Neuronal stem cell (in vitro differentiated cells): Measurements from ENCODE around the gene ZNRF1.
A peak's percentile ranks its signal among the peaks of the same experiment; 100 is the strongest.

Experiments
- DNase-seq: peaks from one replicate; pipeline ENCODE4 v3.0.0-alpha.2; 2013; ENCODE audit warnings: low spot score
- H2AFZ ChIP-seq: one replicate; pipeline ENCODE4 v1.6.1; 2013; ENCODE audit warnings: mild to moderate bottlenecking, low read length, inconsistent platforms
- H2AK5ac ChIP-seq: 2 replicates; pipeline ENCODE4 v1.6.1; 2013; ENCODE audit warnings: low read depth, mild to moderate bottlenecking, inconsistent platforms, low read length, moderate library complexity, mixed read lengths
- H2BK120ac ChIP-seq: 2 replicates; pipeline ENCODE4 v1.6.1; 2013; ENCODE audit warnings: low read depth, mild to moderate bottlenecking, inconsistent platforms, low read length, moderate library complexity, mixed read lengths
- H2BK12ac ChIP-seq: one replicate; pipeline ENCODE4 v1.6.1; 2013; ENCODE audit warnings: low read length, inconsistent platforms
- H2BK15ac ChIP-seq: 2 replicates; pipeline ENCODE4 v1.6.1; 2013; ENCODE audit warnings: mild to moderate bottlenecking, low read length, inconsistent platforms, mixed read lengths
- H2BK5ac ChIP-seq: one replicate; pipeline ENCODE4 v1.6.1; 2013; ENCODE audit warnings: inconsistent platforms, mild to moderate bottlenecking, low read length, moderate library complexity
- H3K14ac ChIP-seq: one replicate; pipeline ENCODE4 v1.6.1; 2013; ENCODE audit warnings: low read length, inconsistent platforms
- H3K18ac ChIP-seq: 2 replicates; pipeline ENCODE4 v1.6.1; 2013; ENCODE audit warnings: low read length, inconsistent platforms
- H3K23ac ChIP-seq: 2 replicates; pipeline ENCODE4 v1.6.1; 2013; ENCODE audit warnings: low read depth, mild to moderate bottlenecking, mixed read lengths, low read length, inconsistent platforms; ENCODE audit not compliant: poor library complexity
- H3K27ac ChIP-seq: replicated peaks from 3 replicates; pipeline ENCODE4 v1.5.1; 2013; ENCODE audit warnings: low read length, inconsistent platforms
- H3K27me3 ChIP-seq, 3 experiments: 2 replicates each; pipeline ENCODE4 v1.6.1; 2013; ENCODE audit warnings: low read length in 3 of 3, mild to moderate bottlenecking in 2 of 3, inconsistent platforms in 1 of 3, low read depth in 1 of 3, mixed read lengths in 1 of 3, moderate library complexity in 1 of 3; ENCODE audit not compliant: control insufficient read depth in 3 of 3, insufficient read depth in 3 of 3
- H3K36me3 ChIP-seq, 2 donors: replicated peaks in 1 of 2; 2 replicates each; pipeline ENCODE4 v1.6.1; 2013; ENCODE audit warnings: low read length in 2 of 2; ENCODE audit not compliant: control insufficient read depth in 2 of 2, insufficient read depth in 2 of 2
- H3K4ac ChIP-seq: 2 replicates; pipeline ENCODE4 v1.6.1; 2013; ENCODE audit warnings: inconsistent platforms, mild to moderate bottlenecking, low read length, moderate library complexity
- H3K4me1 ChIP-seq, 2 donors: 1 replicate in 1 of 2; 2 replicates in 1 of 2; pipeline ENCODE4 v1.6.1; 2013; ENCODE audit warnings: low read length in 2 of 2, low read depth in 1 of 2; ENCODE audit not compliant: control insufficient read depth in 2 of 2, insufficient read depth in 1 of 2
- H3K4me2 ChIP-seq: one replicate; pipeline ENCODE4 v1.6.1; 2013; ENCODE audit warnings: mild to moderate bottlenecking, low read length, inconsistent platforms; ENCODE audit not compliant: insufficient read depth, poor library complexity, severe bottlenecking
- H3K4me3 ChIP-seq, 2 donors: 2 replicates each; pipeline ENCODE4 v1.5.1; 2013; ENCODE audit warnings: low read length in 2 of 2, mild to moderate bottlenecking in 2 of 2, inconsistent platforms in 1 of 2, moderate library complexity in 1 of 2
- H3K79me1 ChIP-seq: one replicate; pipeline ENCODE4 v1.6.1; 2013; ENCODE audit warnings: low read depth, mild to moderate bottlenecking, inconsistent platforms, low read length, moderate library complexity
- H3K9ac ChIP-seq: one replicate; pipeline ENCODE4 v1.6.1; 2013; ENCODE audit warnings: mild to moderate bottlenecking, low read depth, low read length, inconsistent platforms; ENCODE audit not compliant: poor library complexity
- H3K9me3 ChIP-seq, 2 donors: replicated peaks in 1 of 2; 2 replicates each; pipeline versions ENCODE3 to v1.6.1; 2013; ENCODE audit warnings: low read length in 2 of 2, mild to moderate bottlenecking in 2 of 2, inconsistent platforms in 1 of 2, low read depth in 1 of 2, mixed read lengths in 1 of 2, moderate library complexity in 1 of 2; ENCODE audit not compliant: control insufficient read depth in 2 of 2, insufficient read depth in 1 of 2
- H4K8ac ChIP-seq: one replicate; pipeline ENCODE4 v1.6.1; 2013; ENCODE audit warnings: low read depth, mild to moderate bottlenecking, inconsistent platforms, low read length, moderate library complexity
- H4K91ac ChIP-seq: one replicate; pipeline ENCODE4 v1.6.1; 2013; ENCODE audit warnings: low read length, low read depth, mild to moderate bottlenecking, inconsistent platforms; ENCODE audit not compliant: poor library complexity
- WGBS, 2 donors: extraction: QIAGEN DNeasy Blood & Tissue Kit; methylation state at CpG; one replicate each; pipeline ENCODE4 v1.1.7; 2013; ENCODE audit warnings: missing lambda C conversion rate in 2 of 2, mixed read lengths in 1 of 2; ENCODE audit not compliant: insufficient read length in 2 of 2, insufficient replicate concordance in 1 of 2; ENCODE audit errors: extremely low coverage in 2 of 2; 5-methylcytosine and 5-hydroxymethylcytosine counted together

ZNRF1 gene

GRCh38 chr16:75109732-75110243 is 111.0 kb downstream of the ZNRF1 start:
- Histone ChIP-seq H3K27ac (no peak overlapping the region), H4K8ac (no peak overlapping the region), H3K4me3 (no peak overlapping the region), H3K79me1 (peaks cover 5% of the 10 kb centered on the region), H2BK5ac (no peak overlapping the region), H3K9me3 (peaks cover 0 to 2% of the 10 kb centered on the region in 2 donors), H3K18ac (no peak overlapping the region), H3K23ac (no peak overlapping the region), H2BK120ac (no peak overlapping the region), H2AK5ac (no peak overlapping the region), H3K36me3 (peaks cover 0 to 26% of the 10 kb centered on the region in 2 donors), H3K14ac (no peak overlapping the region), H3K9ac (no peak overlapping the region), H3K4me2 (no peak overlapping the region), H3K27me3 (no peaks in the 10 kb centered on the region), H2BK12ac (no peak overlapping the region), H2BK15ac (no peak overlapping the region), H3K4ac (no peak overlapping the region), H3K4me1 (peaks cover 13 to 22% of the 10 kb centered on the region in 2 donors), H4K91ac (no peak overlapping the region), H2AFZ (no peak overlapping the region)
- WGBS, 2 donors: no CpG with 5 or more reads among the region's 10 CpGs
- DNase-seq: no peak

- Histone ChIP-seq H3K27ac (peak overlapping the region; percentile 43), H3K23ac (peak overlapping the region; percentile 21), H3K4me1 (peaks cover 13 to 21% of the 10 kb centered on the region in 2 donors), H3K9me3 (peaks cover 0 to 4% of the 10 kb centered on the region in 2 donors), H2BK15ac (no peak overlapping the region), H3K4me3 (peak overlapping the region in 1 of 2 donors; percentile 28), H3K14ac (no peak overlapping the region), H3K36me3 (peaks cover 0 to 16% of the 10 kb centered on the region in 2 donors), H3K4me2 (peak overlapping the region; percentile 18), H3K4ac (no peak overlapping the region), H2BK12ac (no peak overlapping the region), H2AFZ (peak overlapping the region; percentile 34), H2AK5ac (peak overlapping the region; percentile 3), H2BK5ac (no peak overlapping the region), H3K27me3 (no peaks in the 10 kb centered on the region), H3K18ac (peak overlapping the region; percentile 60), H3K79me1 (peaks cover 8% of the 10 kb centered on the region), H3K9ac (no peak overlapping the region), H4K91ac (no peak overlapping the region), H4K8ac (no peak overlapping the region), H2BK120ac (no peak overlapping the region)
- peak; percentile 86 for DNase-seq
- WGBS, 2 donors: no CpG with 5 or more reads among the region's 28 CpGs
Measured at GRCh38 chr16:75110637-75111513, 112.1 kb downstream of the ZNRF1 start.

- no peak overlapping the region for H3K4ac ChIP-seq
- peak overlapping the region; percentile 41 for H2AK5ac ChIP-seq
- peaks cover 13 to 16% of the 10 kb centered on the region in 2 donors for H3K4me1 ChIP-seq
- no peak overlapping the region for H2BK12ac ChIP-seq
- peaks cover 8% of the 10 kb centered on the region for H3K79me1 ChIP-seq
- H2AFZ ChIP-seq: no peak overlapping the region
- no peak overlapping the region for H4K91ac ChIP-seq
- peak overlapping the region; percentile 30 for H2BK120ac ChIP-seq
- H3K27me3 ChIP-seq: no peaks in the 10 kb centered on the region
- WGBS, 2 donors: no CpG with 5 or more reads among the region's 7 CpGs
- no peak overlapping the region for H3K14ac ChIP-seq
- no peak overlapping the region for H3K18ac ChIP-seq
- H3K9ac ChIP-seq: no peak overlapping the region
- no peak for DNase-seq
- no peak overlapping the region for H3K4me2 ChIP-seq
- H2BK5ac ChIP-seq: no peak overlapping the region
- H4K8ac ChIP-seq: no peak overlapping the region
- peaks cover 0 to 10% of the 10 kb centered on the region in 2 donors for H3K36me3 ChIP-seq
- no peak overlapping the region for H3K4me3 ChIP-seq
- H3K27ac ChIP-seq: no peak overlapping the region
- H3K23ac ChIP-seq: peak overlapping the region; percentile 21
- H2BK15ac ChIP-seq: no peak overlapping the region
- peaks cover 0 to 5% of the 10 kb centered on the region in 2 donors for H3K9me3 ChIP-seq
Measured at GRCh38 chr16:75111514-75111940, 112.7 kb downstream of the ZNRF1 start.
